Stimulated activated CD4-positive, alpha-beta T cell treated with anti-CD3 and anti-CD28 coated beads, Interleukin-2, amount 100 ng/mL, for 4 hours (primary cell): ENCODE measurements around the gene MAPK11.

ENCODE experiments used
- DNase-seq: peaks from one replicate; pipeline ENCODE4 v3.0.0-alpha.2; 2020; ENCODE audit warnings: low read depth

The MAPK11 gene

DNA sequence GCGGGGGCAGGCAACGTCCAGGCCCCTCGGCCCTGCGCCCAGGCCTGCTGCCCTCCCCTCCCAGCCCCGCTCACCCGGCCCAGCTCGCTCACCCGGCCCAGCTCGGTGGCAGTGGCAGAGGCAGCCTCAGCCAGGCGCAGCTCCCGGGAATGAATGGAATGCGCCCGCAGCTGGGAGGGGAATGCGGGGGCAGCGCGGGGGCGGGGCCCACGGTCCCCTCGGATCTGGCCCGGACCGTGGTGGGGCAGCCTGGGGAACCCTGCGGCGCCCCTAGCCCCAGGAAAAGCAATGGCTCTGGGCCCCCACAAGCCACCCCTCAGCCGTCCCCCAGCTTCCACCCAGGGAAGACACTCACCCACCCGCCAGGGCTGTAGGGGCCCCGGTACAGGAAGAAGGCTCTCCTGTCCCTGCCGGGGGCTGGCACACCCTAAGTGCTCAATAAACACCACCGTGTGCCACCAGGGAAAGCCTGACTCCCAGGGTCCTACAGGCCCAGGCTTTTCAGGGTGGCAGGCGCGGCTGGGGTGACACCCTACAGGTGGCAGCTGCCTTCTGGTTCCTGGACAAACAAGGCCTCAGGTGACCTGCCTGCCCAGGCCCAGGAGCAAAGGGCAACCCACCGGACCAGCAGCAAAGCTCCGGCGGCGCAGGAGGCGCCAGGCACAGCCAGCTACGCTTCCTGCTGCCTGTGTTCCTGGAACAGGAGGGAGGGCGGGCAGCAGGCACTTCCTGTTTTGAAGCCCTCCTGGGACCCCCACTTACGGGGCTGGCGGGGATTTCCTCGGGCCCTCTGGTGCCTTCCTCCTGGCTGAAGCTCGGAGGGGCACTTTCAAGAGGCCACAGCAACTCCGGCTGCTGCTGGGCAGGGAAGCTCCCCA, 23.5 kb upstream of the MAPK11 start:
- no peak for DNase-seq

GRCh38 chr22:50292643-50293440, 22.7 kb upstream of the MAPK11 start:
- no peak for DNase-seq

GRCh38 chr22:50289942-50290630, 19.9 kb upstream of the MAPK11 start:
- no peak for DNase-seq

GRCh38 chr22:50289151-50289941, 19.2 kb upstream of the MAPK11 start:
- DNase-seq, result no peak

DNA sequence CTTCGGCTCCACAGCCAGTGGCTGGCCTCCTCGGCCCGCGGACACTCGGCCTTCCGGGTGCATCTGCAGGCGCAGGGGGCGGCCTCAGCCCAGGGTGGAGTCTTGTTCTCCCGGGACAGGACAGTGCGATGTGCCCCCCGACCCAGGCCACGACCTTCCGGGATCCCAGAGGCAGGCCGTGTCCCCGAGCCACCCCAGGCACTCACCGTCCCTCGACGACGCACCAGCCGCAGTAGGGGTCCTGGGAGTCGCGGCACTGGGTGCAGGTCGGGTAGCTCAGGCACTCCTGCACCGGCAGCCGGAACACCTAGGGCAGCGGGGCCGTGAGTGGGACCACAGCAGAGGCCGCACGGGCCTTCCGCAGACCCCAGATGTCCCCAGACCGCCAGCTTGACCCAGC, 17.6 kb upstream of the MAPK11 start:
- DNase-seq, result no peak

DNA sequence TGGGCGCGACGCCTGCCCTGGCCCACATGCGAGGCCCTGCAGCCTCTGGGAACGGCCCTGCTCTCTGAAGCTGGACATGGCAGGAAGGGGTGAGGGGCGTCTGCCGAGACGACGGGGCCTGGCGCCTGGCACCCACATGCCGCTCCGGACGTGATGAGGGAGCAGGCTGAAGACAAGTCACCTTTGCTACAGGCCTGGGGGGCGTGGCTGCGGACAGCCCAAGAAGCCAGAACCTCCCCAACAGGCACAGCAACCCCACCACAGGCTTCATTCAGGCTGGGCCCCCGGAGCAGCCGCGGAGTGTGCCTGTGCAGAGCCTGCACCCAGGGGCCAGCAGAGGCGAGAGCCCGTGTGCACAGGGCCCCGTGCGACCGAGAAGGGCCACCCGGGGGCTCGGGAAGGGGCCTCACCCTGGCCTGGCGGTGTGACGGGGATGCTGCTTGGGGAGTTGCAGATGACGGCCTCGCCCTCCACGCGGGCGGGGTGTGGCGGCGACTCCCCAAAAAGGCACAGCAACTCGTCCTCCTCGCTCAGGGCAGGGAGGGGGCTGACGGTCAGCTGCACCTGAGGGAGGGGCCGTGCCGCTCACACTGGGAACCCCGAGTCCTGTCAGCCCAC, 16.6 kb upstream of the MAPK11 start:
- no peak for DNase-seq

- no peak for DNase-seq
Measured at GRCh38 chr22:50286275-50286674, 16.1 kb upstream of the MAPK11 start.

DNA sequence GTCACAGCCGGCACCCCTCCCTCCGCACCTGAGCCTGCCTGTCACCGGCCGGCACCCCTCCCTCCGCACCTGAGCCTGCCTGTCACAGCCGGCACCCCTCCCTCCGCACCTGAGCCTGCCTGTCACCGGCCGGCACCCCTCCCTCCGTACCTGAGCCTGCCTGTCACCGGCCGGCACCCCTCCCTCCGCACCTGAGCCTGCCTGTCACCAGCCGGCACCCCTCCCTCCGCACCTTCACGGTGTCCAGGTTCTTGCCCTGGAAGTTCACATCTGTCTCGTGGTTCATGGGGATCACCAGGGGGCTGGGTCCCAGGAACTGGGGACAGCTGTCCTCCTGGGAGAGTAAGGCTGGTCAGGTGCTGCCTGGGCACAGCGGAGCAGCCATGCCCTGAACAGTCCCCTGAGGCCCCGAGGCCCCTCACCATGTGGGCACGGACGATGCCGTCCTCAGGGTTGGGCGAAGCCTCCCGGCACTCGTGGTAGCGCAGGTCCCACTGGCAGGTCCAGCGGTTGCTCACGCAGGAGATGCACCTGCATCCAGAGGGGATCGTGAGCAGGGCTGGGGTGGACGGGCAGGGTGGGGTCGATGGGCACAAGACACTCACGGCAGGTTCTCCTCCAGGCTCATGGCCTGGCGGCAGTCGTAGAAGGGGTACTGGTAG, 15.5 kb upstream of the MAPK11 start:
- no peak for DNase-seq

- DNase-seq, result no peak
Measured at GRCh38 chr22:50284479-50284878, 14.3 kb upstream of the MAPK11 start.

DNA sequence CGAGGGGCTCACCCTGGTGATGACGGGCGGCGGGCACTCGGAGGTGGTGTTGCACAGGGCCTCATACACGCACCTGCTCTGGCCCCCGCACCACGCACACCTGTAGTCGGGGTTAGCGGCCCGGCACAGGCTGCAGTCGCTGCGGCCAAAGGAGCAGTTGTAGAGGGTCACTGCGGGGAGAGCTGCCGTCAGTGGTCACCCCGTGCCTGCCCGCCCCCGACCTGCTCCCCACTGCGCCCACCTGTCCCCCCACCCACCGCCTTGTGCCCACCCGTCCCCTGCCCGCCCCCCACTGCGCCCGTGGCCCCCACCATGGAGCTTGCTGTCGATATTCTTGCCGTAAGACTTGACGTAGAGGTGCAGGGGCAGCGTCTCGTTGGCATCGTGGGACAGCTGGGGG, 13.6 kb upstream of the MAPK11 start:
- no peak for DNase-seq

GRCh38 chr22:50282361-50283155, 12.4 kb upstream of the MAPK11 start:
- DNase-seq, result no peak

DNA sequence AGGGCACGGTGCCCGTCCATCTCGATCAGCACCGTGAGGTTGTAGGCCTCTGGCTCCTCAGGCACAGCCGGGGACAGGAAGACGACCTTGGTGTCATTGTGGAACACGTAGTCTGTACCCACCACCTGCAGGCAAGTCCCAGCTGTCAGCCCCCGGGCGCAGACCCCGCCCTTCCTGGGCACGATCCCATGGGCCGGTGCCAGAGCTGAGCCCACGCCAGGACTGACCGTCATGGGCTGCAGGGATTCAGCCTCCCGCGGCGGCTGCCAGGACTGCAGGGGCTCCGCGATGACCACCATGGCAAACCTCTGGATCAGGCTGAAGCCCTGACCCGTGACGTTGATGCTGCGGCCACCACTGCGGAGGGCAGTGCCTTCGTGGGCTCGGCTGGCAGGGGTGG, 11.8 kb upstream of the MAPK11 start:
- DNase-seq, result no peak

DNA sequence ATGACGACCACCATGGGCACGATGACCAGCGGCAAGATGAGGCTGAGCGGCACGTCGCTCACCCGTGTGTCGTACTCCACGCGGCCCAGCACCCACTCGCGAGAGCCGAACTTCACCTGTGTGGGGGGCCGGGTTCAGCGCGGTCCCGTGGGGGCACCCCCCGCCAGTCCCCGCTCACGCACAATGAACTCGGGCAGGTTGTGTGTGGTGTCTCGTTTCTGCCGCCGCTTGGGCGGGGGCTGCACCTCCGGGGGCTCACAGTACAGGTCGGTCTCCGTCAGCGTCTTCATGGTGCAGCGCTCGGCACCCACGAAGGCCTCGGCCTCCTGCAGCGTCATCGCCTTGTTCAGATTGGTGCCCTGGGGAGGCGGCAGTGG, 11.2 kb upstream of the MAPK11 start:
- DNase-seq, result no peak

- no peak for DNase-seq
Measured at GRCh38 chr22:50280708-50281383, 10.7 kb upstream of the MAPK11 start.

- DNase-seq, result no peak
Measured at GRCh38 chr22:50280022-50280707, 10.0 kb upstream of the MAPK11 start.

GRCh38 chr22:50278956-50279619, 8.9 kb upstream of the MAPK11 start:
- no peak for DNase-seq

DNA sequence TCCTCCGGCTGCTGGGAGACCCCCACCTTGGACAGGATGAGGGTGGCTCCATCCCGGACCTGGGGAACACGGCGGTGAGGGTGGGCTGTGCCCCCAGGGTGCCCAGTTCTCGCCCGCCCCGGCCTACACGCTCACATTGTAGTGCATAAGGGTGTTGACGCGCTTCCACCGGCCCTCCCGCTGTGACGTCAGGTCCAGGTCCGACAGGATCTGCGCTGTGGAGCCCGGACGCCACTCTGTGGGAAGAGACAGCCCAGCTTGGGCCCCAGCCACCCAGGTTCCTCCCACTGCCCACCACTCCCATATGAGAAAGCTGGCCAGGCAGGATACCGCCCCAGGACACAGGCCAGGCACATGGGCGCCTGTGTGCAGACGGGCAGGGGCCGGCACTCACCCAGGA, 8.3 kb upstream of the MAPK11 start:
- no peak for DNase-seq

DNA sequence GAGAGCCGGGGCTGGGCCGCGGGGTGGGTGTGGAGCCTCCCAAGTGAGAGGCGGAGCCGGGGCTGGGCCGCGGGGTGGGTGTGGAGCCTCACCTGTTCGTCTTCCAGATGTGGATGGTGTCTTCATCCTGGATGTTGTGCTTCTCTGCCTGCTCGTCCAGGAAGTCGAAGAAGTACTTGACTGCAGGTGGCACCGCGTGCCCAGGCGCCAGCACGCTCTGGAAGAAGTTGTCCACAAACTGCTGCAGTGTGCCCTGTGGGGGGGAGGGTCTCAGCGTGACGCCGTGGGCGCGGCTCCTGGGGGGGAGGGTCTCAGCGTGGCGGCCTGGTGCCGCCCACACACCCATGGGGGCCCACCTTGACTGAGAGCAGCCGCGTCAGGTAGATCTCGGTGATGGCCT, 7.6 kb upstream of the MAPK11 start:
- DNase-seq, result no peak
